ENCODE data around the gene PARD3B. TPM values are rescaled to one million over a fixed set of nuclear protein-coding genes. Genes with fewer than 3 reads are reported as not detected.

The PARD3B gene
- total and polyA plus RNA-seq, 12 donors: 0.46 to 12.4 (median 8.3) TPM

DNA sequence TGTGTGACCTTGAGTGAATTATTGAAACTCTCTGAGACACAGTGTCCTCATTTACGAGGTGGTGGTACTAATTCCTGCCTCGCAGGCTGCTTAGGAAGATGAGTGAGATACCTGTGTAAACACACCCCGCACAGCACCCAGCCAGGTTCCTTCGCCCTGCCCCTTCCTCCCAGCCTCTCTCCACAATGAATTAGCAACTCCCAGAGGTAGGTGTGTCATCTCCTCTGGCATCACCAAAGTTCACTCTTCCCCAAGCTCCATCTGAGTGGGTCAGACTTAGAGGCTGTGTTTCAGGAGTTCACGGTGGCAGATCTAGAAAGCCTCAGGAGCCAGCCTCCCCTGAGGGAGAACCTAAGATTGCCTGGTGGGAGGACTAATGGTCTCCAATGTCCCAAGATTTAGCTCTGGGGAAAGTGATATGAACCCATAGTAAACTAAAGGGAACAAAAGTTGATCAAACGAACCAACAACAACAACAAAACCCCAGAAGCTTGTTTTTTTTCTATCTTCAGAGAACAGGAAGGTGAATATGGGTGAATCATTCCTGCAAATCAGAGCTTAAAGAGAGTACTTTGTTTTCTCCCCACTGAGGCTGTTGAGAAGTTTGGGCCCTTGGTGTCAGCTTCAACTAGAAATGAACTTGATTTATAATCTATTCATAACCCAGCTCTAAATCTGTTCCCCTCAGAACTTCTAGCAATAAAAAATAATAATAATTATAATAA lies 1092.7 kb downstream of the PARD3B start:
- intact Hi-C loops (cut with DNase I): no loop called here
- Histone ChIP-seq H3K27me3 (peaks cover 0 to 4% (median 0%) of the 10 kb centered on the region in 7 donors), H3K9me3 (peaks cover 0 to 15% (median 0%) of the 10 kb centered on the region in 11 donors), H3K27ac (no peak overlapping the region), H3K4me3 (no peak overlapping the region), H3K4me1 (peaks cover 0 to 1% (median 0%) of the 10 kb centered on the region in 9 donors), H3K36me3 (no peaks in the 10 kb centered on the region)
- ATAC-seq: no peak
- TF ChIP-seq, protein P1, sequence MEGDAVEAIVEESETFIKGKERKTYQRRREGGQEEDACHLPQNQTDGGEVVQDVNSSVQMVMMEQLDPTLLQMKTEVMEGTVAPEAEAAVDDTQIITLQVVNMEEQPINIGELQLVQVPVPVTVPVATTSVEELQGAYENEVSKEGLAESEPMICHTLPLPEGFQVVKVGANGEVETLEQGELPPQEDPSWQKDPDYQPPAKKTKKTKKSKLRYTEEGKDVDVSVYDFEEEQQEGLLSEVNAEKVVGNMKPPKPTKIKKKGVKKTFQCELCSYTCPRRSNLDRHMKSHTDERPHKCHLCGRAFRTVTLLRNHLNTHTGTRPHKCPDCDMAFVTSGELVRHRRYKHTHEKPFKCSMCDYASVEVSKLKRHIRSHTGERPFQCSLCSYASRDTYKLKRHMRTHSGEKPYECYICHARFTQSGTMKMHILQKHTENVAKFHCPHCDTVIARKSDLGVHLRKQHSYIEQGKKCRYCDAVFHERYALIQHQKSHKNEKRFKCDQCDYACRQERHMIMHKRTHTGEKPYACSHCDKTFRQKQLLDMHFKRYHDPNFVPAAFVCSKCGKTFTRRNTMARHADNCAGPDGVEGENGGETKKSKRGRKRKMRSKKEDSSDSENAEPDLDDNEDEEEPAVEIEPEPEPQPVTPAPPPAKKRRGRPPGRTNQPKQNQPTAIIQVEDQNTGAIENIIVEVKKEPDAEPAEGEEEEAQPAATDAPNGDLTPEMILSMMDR (IDR thresholded peaks at IDR 0.05): no peak
- WGBS, 2 donors: 84 to 90% methylated on average over 6 of the region's 6 CpGs
- no peak for DNase-seq

DNA sequence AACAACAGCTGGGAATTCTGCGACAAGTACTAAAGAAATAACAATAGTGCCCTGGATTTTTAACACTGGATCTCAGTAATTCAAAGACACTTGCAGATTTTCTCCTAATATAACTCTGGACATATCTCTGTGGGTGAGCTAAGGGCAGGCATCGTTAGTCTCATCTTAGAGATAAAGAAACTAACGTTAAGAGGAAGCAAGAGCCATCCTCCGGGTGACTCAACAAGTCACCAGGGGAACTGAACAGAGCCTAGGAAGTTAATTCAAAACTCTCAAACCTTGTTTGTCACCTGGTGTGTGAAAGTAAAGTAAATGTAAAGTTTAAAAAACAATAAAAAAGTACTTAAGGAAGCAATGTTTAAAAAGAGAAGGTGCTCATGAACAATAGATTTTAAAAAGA lies 1095.4 kb downstream of the PARD3B start:
- intact Hi-C loops (cut with DNase I): no loop called here
- WGBS, 2 donors: 55 to 57% methylated on average over 4 of the region's 4 CpGs
- Histone ChIP-seq H3K27ac (no peak overlapping the region), H3K4me3 (no peak overlapping the region), H3K27me3 (peaks cover 0 to 7% (median 4%) of the 10 kb centered on the region in 7 donors), H3K36me3 (no peaks in the 10 kb centered on the region), H3K4me1 (peaks cover 0 to 7% (median 0%) of the 10 kb centered on the region in 9 donors), H3K9me3 (peaks cover 0 to 15% (median 0%) of the 10 kb centered on the region in 11 donors)
- no peak for DNase-seq
- no peak for ATAC-seq
- TF ChIP-seq, protein P1 (IDR thresholded peaks at IDR 0.05): no peak

DNA sequence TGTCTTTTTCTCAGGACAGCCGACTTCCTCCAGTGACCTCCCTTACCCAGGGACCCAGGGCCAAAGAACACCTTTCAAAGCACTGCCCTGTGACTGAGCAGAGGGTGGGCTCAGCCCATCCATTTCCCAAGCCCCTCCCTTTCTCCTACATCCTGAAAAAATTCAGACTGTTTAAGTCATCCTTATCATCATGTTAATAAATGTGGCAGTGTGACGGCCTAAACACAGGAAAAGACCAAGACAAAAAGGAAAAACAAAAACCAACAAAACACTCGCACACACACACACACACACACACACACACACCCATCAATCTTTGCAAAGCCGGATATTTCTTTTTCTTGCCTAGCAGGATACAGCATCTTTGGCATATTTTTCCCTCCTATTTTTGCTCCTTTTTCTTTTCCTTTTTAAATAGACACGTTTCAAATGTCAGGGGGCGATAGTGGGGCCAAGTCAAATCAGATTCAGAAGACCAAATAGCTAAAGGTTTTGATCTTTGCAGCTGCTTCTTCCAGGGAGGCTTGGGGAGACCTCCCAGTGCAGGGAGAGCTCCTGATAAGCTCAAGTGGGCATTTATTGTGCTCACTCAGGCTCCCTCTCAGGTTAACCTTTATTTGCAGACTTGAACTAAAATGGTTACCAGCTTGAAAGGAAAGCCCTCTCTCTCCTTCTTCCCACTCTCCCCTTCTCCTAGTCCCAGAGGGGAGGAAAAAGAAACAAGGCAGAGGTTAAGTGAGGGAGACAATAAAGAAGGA lies 1097.5 kb downstream of the PARD3B start:
- DNase-seq: no peak
- H3K27ac ChIP-seq: no peak overlapping the region
- H3K9me3 ChIP-seq: peaks cover 0 to 15% (median 0%) of the 10 kb centered on the region in 11 donors
- TF ChIP-seq, protein P1 (IDR thresholded peaks at IDR 0.05): no peak
- H3K27me3 ChIP-seq: peaks cover 0 to 7% (median 4%) of the 10 kb centered on the region in 7 donors
- peak in 1 of 8 donors; percentile 19 for ATAC-seq
- intact Hi-C loops (cut with DNase I): no loop called here
- H3K4me1 ChIP-seq: peaks cover 0 to 7% (median 0%) of the 10 kb centered on the region in 9 donors
- no peaks in the 10 kb centered on the region for H3K36me3 ChIP-seq
- H3K4me3 ChIP-seq: no peak overlapping the region
- WGBS, 2 donors: 42 to 43% methylated on average over 6 of the region's 6 CpGs

DNA sequence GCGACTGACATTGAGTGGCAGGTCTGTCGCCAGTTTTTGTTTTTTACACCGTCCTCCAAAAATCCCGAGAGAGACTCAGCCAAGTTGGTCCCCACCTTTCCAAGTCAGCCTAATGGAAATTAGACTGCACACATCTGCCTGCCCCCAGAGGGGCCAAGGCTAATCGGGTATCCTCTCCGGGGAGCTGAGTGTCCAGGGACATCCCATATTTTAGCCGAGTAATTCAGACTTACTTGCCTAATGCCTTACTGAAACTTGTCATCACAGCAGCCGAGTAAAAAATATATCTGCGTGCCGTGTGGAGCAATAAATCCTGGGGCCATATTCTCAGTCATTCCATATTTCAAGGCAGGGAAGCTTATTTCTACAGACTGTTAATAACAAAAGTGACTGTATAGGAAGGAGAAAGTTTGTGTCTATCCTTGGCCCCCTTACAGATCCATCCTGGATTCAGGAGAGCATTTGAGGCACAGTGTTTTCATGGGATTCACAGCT lies 1098.2 kb downstream of the PARD3B start:
- Histone ChIP-seq H3K27me3 (peaks cover 0 to 7% (median 4%) of the 10 kb centered on the region in 7 donors), H3K27ac (no peak overlapping the region), H3K36me3 (no peaks in the 10 kb centered on the region), H3K9me3 (peaks cover 0 to 15% (median 0%) of the 10 kb centered on the region in 11 donors), H3K4me1 (peaks cover 0 to 7% (median 0%) of the 10 kb centered on the region in 9 donors), H3K4me3 (no peak overlapping the region)
- DNase-seq (no peak), ATAC-seq (no peak)
- intact Hi-C loops (cut with DNase I): no loop called here
- WGBS, 2 donors: 61 to 68% methylated on average over 10 of the region's 10 CpGs
- TF ChIP-seq, protein P1 (IDR thresholded peaks at IDR 0.05): no peak

Measured in heart right ventricle (tissue), 16 donors.